ENCODE measurements around the gene CDKN2B. TPM values are rescaled to one million over a fixed set of nuclear protein-coding genes. Genes with fewer than 3 reads are reported as not detected.

Gene CDKN2B
- total RNA-seq, 1 experiment from 2014 or later = not detected

GRCh38 chr9:21997480-21997879 is 11.6 kb downstream of the CDKN2B start:
- H3K4me3 Mint-ChIP-seq (ENCODE audit: unreplicated experiment) = no peak overlapping the region
- ChIA-PET CTCF (no interaction called here), POLR2A (no interaction called here)
- no peak for DNase-seq (ENCODE audit: unreplicated experiment)
- intact Hi-C loops (cut with micrococcal nuclease) = no loop called here
- no peak overlapping the region for H3K27ac Mint-ChIP-seq (ENCODE audit: low read depth, unreplicated experiment)
- no peaks in the 10 kb centered on the region for H3K4me1 Mint-ChIP-seq (ENCODE audit: insufficient read depth, unreplicated experiment)
- BruUV-seq (replicated peaks) = no TSS peak
- no peak for TF ChIP-seq CTCF (IDR thresholded peaks at IDR 0.05; ENCODE audit: unreplicated experiment)
- no peaks in the 10 kb centered on the region for H3K27me3 Mint-ChIP-seq (ENCODE audit: insufficient read depth, unreplicated experiment)
- no peaks in the 10 kb centered on the region for H3K36me3 Mint-ChIP-seq (ENCODE audit: insufficient read depth, unreplicated experiment)
- no peaks in the 10 kb centered on the region for H3K9me3 Mint-ChIP-seq (ENCODE audit: unreplicated experiment)

- Mint-ChIP-seq H3K9me3 (ENCODE audit: unreplicated experiment) (no peaks in the 10 kb centered on the region), H3K27me3 (ENCODE audit: insufficient read depth, unreplicated experiment) (no peaks in the 10 kb centered on the region), H3K36me3 (ENCODE audit: insufficient read depth, unreplicated experiment) (no peaks in the 10 kb centered on the region), H3K27ac (ENCODE audit: low read depth, unreplicated experiment) (no peak overlapping the region), H3K4me1 (ENCODE audit: insufficient read depth, unreplicated experiment) (no peaks in the 10 kb centered on the region), H3K4me3 (ENCODE audit: unreplicated experiment) (no peak overlapping the region)
- CTCF ChIA-PET = no interaction called here
- TF ChIP-seq CTCF (IDR thresholded peaks at IDR 0.05; ENCODE audit: unreplicated experiment) = no peak
- DNase-seq (ENCODE audit: unreplicated experiment) = no peak
- POLR2A ChIA-PET = no interaction called here
- BruUV-seq (replicated peaks) = no TSS peak
- intact Hi-C loops (cut with micrococcal nuclease) = no loop called here
Observed at GRCh38 chr9:21996858-21997257, 12.2 kb downstream of the CDKN2B start.

- TF ChIP-seq CTCF (IDR thresholded peaks at IDR 0.05; ENCODE audit: unreplicated experiment) = no peak
- no peak for DNase-seq (ENCODE audit: unreplicated experiment)
- Mint-ChIP-seq H3K27me3 (ENCODE audit: insufficient read depth, unreplicated experiment) (no peaks in the 10 kb centered on the region), H3K4me1 (ENCODE audit: insufficient read depth, unreplicated experiment) (no peaks in the 10 kb centered on the region), H3K36me3 (ENCODE audit: insufficient read depth, unreplicated experiment) (no peaks in the 10 kb centered on the region), H3K27ac (ENCODE audit: low read depth, unreplicated experiment) (no peak overlapping the region), H3K9me3 (ENCODE audit: unreplicated experiment) (no peaks in the 10 kb centered on the region), H3K4me3 (ENCODE audit: unreplicated experiment) (no peak overlapping the region)
- POLR2A ChIA-PET = no interaction called here
- intact Hi-C loops (cut with micrococcal nuclease) = no loop called here
- no TSS peak for BruUV-seq (replicated peaks)
- CTCF ChIA-PET = no interaction called here
Observed at GRCh38 chr9:21996438-21996837, 12.7 kb downstream of the CDKN2B start.

GRCh38 chr9:21995666-21996398 is 13.3 kb downstream of the CDKN2B start:
- ChIA-PET CTCF (no interaction called here), POLR2A (no interaction called here)
- no peak for DNase-seq (ENCODE audit: unreplicated experiment)
- Mint-ChIP-seq H3K4me3 (ENCODE audit: unreplicated experiment) (no peak overlapping the region), H3K36me3 (ENCODE audit: insufficient read depth, unreplicated experiment) (no peaks in the 10 kb centered on the region), H3K27ac (ENCODE audit: low read depth, unreplicated experiment) (no peak overlapping the region), H3K4me1 (ENCODE audit: insufficient read depth, unreplicated experiment) (no peaks in the 10 kb centered on the region), H3K9me3 (ENCODE audit: unreplicated experiment) (no peaks in the 10 kb centered on the region), H3K27me3 (ENCODE audit: insufficient read depth, unreplicated experiment) (no peaks in the 10 kb centered on the region)
- intact Hi-C loops (cut with micrococcal nuclease) = no loop called here
- TF ChIP-seq CTCF (IDR thresholded peaks at IDR 0.05; ENCODE audit: unreplicated experiment) = no peak
- BruUV-seq (replicated peaks) = no TSS peak
